ENCODE data around the gene CGNL1.

Gene CGNL1

DNA sequence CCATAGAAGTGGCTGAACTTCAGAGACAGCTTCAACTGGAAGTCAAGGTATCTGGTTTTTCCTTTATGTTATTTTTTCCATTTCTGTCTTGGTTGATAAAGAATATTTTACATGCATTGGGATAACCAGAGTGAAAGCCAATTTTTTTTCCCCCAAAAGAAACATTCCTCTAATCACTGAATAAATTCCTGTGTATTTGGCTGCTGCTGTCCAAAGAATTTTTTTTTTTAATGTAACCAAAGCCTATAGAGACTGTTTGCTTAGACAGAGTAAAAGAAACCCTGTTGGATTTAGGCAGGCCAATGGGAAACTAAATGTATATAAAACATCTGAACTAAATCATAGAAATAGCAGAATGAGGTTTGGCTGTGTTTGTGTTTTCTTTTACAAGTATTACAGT, 75.2 kb downstream of the CGNL1 start:
- no peak for TF ChIP-seq TAF1 (IDR thresholded peaks at IDR 0.05; ENCODE audit: borderline replicate concordance, insufficient read depth, low read length)

DNA sequence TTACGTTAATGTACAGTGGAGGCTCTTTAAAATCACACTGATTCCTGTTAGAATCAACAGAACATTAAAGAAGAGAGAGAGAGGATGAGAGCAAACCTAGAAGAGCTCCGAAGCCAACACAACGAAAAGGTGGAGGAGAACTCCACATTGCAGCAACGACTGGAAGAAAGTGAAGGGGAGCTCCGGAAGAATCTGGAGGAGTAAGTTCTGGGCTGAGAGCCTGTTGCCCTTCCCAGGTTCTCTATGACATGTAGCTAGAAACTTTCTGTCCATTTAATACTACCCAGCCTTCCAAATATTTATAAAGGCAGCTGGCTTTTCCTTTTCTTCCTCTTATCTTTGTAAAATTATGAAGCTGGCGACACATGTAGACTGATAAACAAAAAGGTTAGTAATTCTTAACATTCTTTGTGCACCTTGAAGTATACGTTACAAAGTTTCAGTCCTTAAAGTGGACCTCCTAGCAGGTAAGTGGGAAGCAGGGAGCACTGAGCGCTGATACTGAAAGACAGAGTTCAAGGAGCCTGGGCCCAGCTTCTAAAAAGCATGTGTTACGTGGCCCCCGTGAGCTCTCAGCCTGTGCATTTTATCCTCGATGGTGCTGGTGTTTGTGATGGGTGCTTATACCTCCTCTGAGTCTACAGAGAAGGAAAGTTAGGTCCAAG, 75.9 kb downstream of the CGNL1 start:
- TF ChIP-seq POLR2AphosphoS5 (IDR thresholded peaks at IDR 0.05; ENCODE audit: low read depth, low read length) (no peak), TAF1 (IDR thresholded peaks at IDR 0.05; ENCODE audit: borderline replicate concordance, insufficient read depth, low read length) (no peak), SIN3A (IDR thresholded peaks at IDR 0.05; ENCODE audit: borderline replicate concordance, insufficient read depth, low read length) (no peak), FOXP2 (optimal IDR thresholded peaks at IDR 0.05; ENCODE audit: borderline replicate concordance, extremely low read depth, extremely low read length, insufficient read depth) (no peak), REST (IDR thresholded peaks at IDR 0.05; ENCODE audit: insufficient read depth in 1 of 2, low read depth in 2 of 2, low read length in 2 of 2) (no peak)

DNA sequence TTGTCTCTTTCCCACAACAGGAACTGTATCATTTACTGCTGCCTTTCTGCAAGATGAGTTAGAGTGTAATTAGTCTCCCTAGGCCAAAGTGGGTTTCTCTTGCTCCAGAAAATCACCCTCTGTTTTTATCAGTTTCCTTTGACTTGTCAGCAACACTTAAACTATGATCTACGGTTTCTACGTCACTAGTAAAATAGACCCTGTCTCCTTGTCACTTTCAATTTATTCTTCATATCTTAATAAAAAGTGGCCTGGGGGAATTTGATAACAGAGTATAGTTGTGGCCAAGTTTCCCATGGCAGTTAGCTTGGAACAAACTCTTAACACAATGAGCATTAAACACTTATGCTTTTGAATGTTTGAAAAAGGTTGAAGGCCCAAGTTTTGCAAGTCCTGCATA, 79.6 kb downstream of the CGNL1 start:
- no peak for TF ChIP-seq FOXP2 (optimal IDR thresholded peaks at IDR 0.05; ENCODE audit: borderline replicate concordance, extremely low read depth, extremely low read length, insufficient read depth)
- TF ChIP-seq TAF1 (IDR thresholded peaks at IDR 0.05; ENCODE audit: borderline replicate concordance, insufficient read depth, low read length), result no peak
- no peak for TF ChIP-seq REST (IDR thresholded peaks at IDR 0.05; ENCODE audit: insufficient read depth in 1 of 2, low read depth in 2 of 2, low read length in 2 of 2)
- TF ChIP-seq POLR2AphosphoS5 (IDR thresholded peaks at IDR 0.05; ENCODE audit: low read depth, low read length), result no peak
- TF ChIP-seq SIN3A (IDR thresholded peaks at IDR 0.05; ENCODE audit: borderline replicate concordance, insufficient read depth, low read length), result no peak

GRCh38 chr15:57456559-57456958, 80.3 kb downstream of the CGNL1 start:
- TF ChIP-seq TAF1 (IDR thresholded peaks at IDR 0.05; ENCODE audit: borderline replicate concordance, insufficient read depth, low read length) (no peak), FOXP2 (optimal IDR thresholded peaks at IDR 0.05; ENCODE audit: borderline replicate concordance, extremely low read depth, extremely low read length, insufficient read depth) (no peak), SIN3A (IDR thresholded peaks at IDR 0.05; ENCODE audit: borderline replicate concordance, insufficient read depth, low read length) (no peak), REST (IDR thresholded peaks at IDR 0.05; ENCODE audit: insufficient read depth in 1 of 2, low read depth in 2 of 2, low read length in 2 of 2) (no peak)

- TF ChIP-seq POLR2AphosphoS5 (IDR thresholded peaks at IDR 0.05; ENCODE audit: low read depth, low read length) (no peak), SIN3A (IDR thresholded peaks at IDR 0.05; ENCODE audit: borderline replicate concordance, insufficient read depth, low read length) (no peak), FOXP2 (optimal IDR thresholded peaks at IDR 0.05; ENCODE audit: borderline replicate concordance, extremely low read depth, extremely low read length, insufficient read depth) (no peak), TAF1 (IDR thresholded peaks at IDR 0.05; ENCODE audit: borderline replicate concordance, insufficient read depth, low read length) (no peak), REST (IDR thresholded peaks at IDR 0.05; ENCODE audit: insufficient read depth in 1 of 2, low read depth in 2 of 2, low read length in 2 of 2) (no peak)
Measured at GRCh38 chr15:57457726-57458125, 81.4 kb downstream of the CGNL1 start.
